K562 (cell line): ENCODE data around the gene KCNQ4. TPM values are rescaled to one million over a fixed set of nuclear protein-coding genes. Genes with fewer than 3 reads are reported as not detected.

Source experiments
- ATAC-seq: fragments of 200-7000 bp; cut with Tn5 transposase; 3 replicates; pipeline ENCODE4 v1.9.1; 2020; ENCODE audit warnings: moderate library complexity
- BruUV-seq: library from RNA; stranded (reverse); fragments of 400-500 nt; replicated peaks from 2 replicates; lab custom pipeline; 2021; lab: Mats Ljungman, UMichigan
- CTCF ChIA-PET: fragments of 300-600 bp; formaldehyde crosslinking; extraction: SDS; loops from one replicate; lab custom pipeline; 2021; ENCODE audit warnings: low intra/inter-chr PET ratio; lab: Yijun Ruan, JAX
- POLR2A ChIA-PET: fragments of 300-600, 350-650 bp; sonication (Branson Sonifier 250); formaldehyde crosslinking; extraction: SDS; loops from one replicate; lab custom pipeline; 2021; ENCODE audit warnings: antibody characterized with exemption, inconsistent platforms; lab: Yijun Ruan, JAX
- DNase-seq, 4 experiments: peaks; one replicate each; pipeline versions ENCODE4 v3.0.0 to v3.0.0-alpha.2; 2011 to 2018; ENCODE audit warnings: low spot score in 3 of 4, mixed read lengths in 3 of 4; ENCODE audit errors: extremely low read depth in 1 of 4
- FAIRE-seq: peaks from 2 replicates; lab custom pipeline; 2011; peaks lifted over from hg19 to GRCh38; lab: Jason Lieb, UNC
- H2AFZ ChIP-seq: 2 replicates; pipeline ENCODE4 v1.6.0; 2011; ENCODE audit warnings: low read depth, low read length, control low read depth, inconsistent platforms
- H3K27ac ChIP-seq: fragments of 200-600 bp; 3 replicates; pipeline ENCODE4 v1.8.0; 2011; ENCODE audit warnings: low read depth, mild to moderate bottlenecking, control low read depth, inconsistent platforms, low read length, moderate library complexity, mixed read lengths; ENCODE audit errors: extremely low read depth
- H3K27me3 ChIP-seq, 2 experiments: fragments of 300-600 bp in 1 of 2; 2 replicates in 1 of 2; 3 replicates in 1 of 2; pipeline versions ENCODE4 v1.6.0 to v1.8.0; 2011; ENCODE audit warnings: inconsistent platforms in 2 of 2, low read length in 2 of 2, mild to moderate bottlenecking in 1 of 2, mixed read lengths in 1 of 2, moderate library complexity in 1 of 2; ENCODE audit not compliant: control insufficient read depth in 2 of 2, insufficient read depth in 2 of 2
- H3K36me3 ChIP-seq: fragments of 300-600 bp; 3 replicates; pipeline ENCODE4 v1.8.0; 2011; ENCODE audit warnings: mild to moderate bottlenecking, low read length, inconsistent platforms; ENCODE audit not compliant: control insufficient read depth, insufficient read depth
- H3K4me1 ChIP-seq, 2 experiments: fragments of 200-600 bp in 1 of 2; replicated peaks in 1 of 2; 2 replicates in 1 of 2; 3 replicates in 1 of 2; pipeline versions ENCODE4 v1.5.1 to v1.8.0; 2011; ENCODE audit warnings: inconsistent platforms in 2 of 2, low read length in 2 of 2, mild to moderate bottlenecking in 1 of 2, mixed read lengths in 1 of 2, moderate library complexity in 1 of 2; ENCODE audit not compliant: control insufficient read depth in 2 of 2, insufficient read depth in 2 of 2
- H3K4me2 ChIP-seq: 2 replicates; pipeline ENCODE4 v1.6.1; 2011; ENCODE audit warnings: low read length, control low read depth, inconsistent platforms, mixed read lengths; ENCODE audit not compliant: insufficient read depth
- H3K4me3 ChIP-seq: fragments of 200-600 bp; sonication (generic), shearing (Covaris generic); 2 replicates; pipeline ENCODE4 v1.5.1; 2016; ENCODE audit warnings: control low read depth, inconsistent platforms
- H3K79me2 ChIP-seq: fragments of 200-600 bp; 3 replicates; pipeline ENCODE4 v1.8.0; 2011; ENCODE audit warnings: low read length, inconsistent platforms; ENCODE audit not compliant: control insufficient read depth, insufficient read depth
- H3K9ac ChIP-seq, 2 experiments: 2 replicates each; pipeline versions ENCODE4 v1.6.0 to v1.6.1; 2011; ENCODE audit warnings: low read depth in 2 of 2, low read length in 2 of 2, control low read depth in 1 of 2, inconsistent platforms in 1 of 2, mild to moderate bottlenecking in 1 of 2, mixed read lengths in 1 of 2; ENCODE audit not compliant: insufficient read depth in 1 of 2
- H3K9me1 ChIP-seq: one replicate; pipeline ENCODE4 v1.6.0; 2011; ENCODE audit warnings: inconsistent platforms, mild to moderate bottlenecking, low read length, moderate library complexity; ENCODE audit not compliant: control insufficient read depth, insufficient read depth
- H3K9me3 ChIP-seq: replicated peaks from 2 replicates; pipeline ENCODE4 v1.5.1; 2011; ENCODE audit warnings: low read depth, low read length, inconsistent platforms; ENCODE audit not compliant: control insufficient read depth, insufficient read depth
- H4K20me1 ChIP-seq: replicated peaks from 2 replicates; pipeline ENCODE4 v1.6.1; 2011; ENCODE audit warnings: low read length, inconsistent platforms, mixed read lengths; ENCODE audit not compliant: control insufficient read depth, insufficient read depth
- ETV6 ChIP-seq, 3 experiments: fragments of 150-350 bp in 1 of 3; sonication (generic) in 1 of 3; formaldehyde crosslinking in 1 of 3; IDR thresholded peaks; 2 replicates each; pipeline versions ENCODE4 v1.6.1 to v1.8.0; 2014 to 2022; ENCODE audit warnings: borderline replicate concordance in 2 of 3, low read depth in 2 of 3, antibody characterized with exemption in 1 of 3, low read length in 1 of 3, mild to moderate bottlenecking in 1 of 3, missing genetic modification reagents in 1 of 3
- GTF3C2 ChIP-seq: IDR thresholded peaks from 3 replicates; pipeline ENCODE4 v1.6.1; 2011; ENCODE audit warnings: borderline replicate concordance, mild to moderate bottlenecking, moderate library complexity; ENCODE audit not compliant: insufficient read length; ENCODE audit errors: extremely low read depth
- HMGXB4 ChIP-seq: sonication (generic); formaldehyde crosslinking; IDR thresholded peaks from 2 replicates; pipeline ENCODE4 v1.8.1; 2023; ENCODE audit warnings: mild to moderate bottlenecking, missing genetic modification reagents
- JUN ChIP-seq, 2 experiments: sonication (generic) in 1 of 2; formaldehyde crosslinking in 1 of 2; IDR thresholded peaks; 2 replicates each; pipeline versions ENCODE4 v1.6.1 to v1.8.0; 2012 to 2022; ENCODE audit warnings: borderline replicate concordance in 2 of 2, mild to moderate bottlenecking in 2 of 2, improper control_type of control experiment in 1 of 2, low read depth in 1 of 2, low read length in 1 of 2, missing genetic modification reagents in 1 of 2
- MEF2A ChIP-seq: IDR thresholded peaks from 2 replicates; pipeline ENCODE4 v1.6.1; 2011; ENCODE audit warnings: low read depth, mild to moderate bottlenecking, low read length, moderate library complexity; ENCODE audit not compliant: control insufficient read depth
- ZBTB12 ChIP-seq: fragments of 250-450 bp; sonication (Bioruptor Pico); IDR thresholded peaks from 2 replicates; pipeline ENCODE4 v1.4.0; 2020
- ZNF436 ChIP-seq: fragments of 250-450, 450-650 bp; sonication (Bioruptor Pico); formaldehyde crosslinking; IDR thresholded peaks from 2 replicates; pipeline ENCODE4 v1.7.0; 2020; ENCODE audit warnings: mild to moderate bottlenecking
- ZNF644 ChIP-seq: fragments of 200-800 bp; sonication (Bioruptor generic); IDR thresholded peaks from 2 replicates; pipeline ENCODE4 v1.6.1; 2016; ENCODE audit warnings: low read depth, missing genetic modification characterization, missing compliant biosample characterization
- ZNF79 ChIP-seq: fragments of 250-450 bp; sonication (Bioruptor Pico); IDR thresholded peaks from 2 replicates; pipeline ENCODE4 v1.4.0; 2020; ENCODE audit warnings: low read depth, mild to moderate bottlenecking, moderate library complexity
- WGBS: fragments of 100-300 bp; shearing (Covaris generic); methylation state at CpG from one replicate; pipeline ENCODE4 v1.1.6; 2016; ENCODE audit warnings: low coverage, mixed read lengths; ENCODE audit not compliant: insufficient coverage; ENCODE audit errors: missing lambda C conversion rate; 5-methylcytosine and 5-hydroxymethylcytosine counted together
- in situ Hi-C: fragments of 300-500 bp; cut with MboI; formaldehyde crosslinking; loops from 4 replicates; pipeline ENCODE4 v1.15.0; 2018; ENCODE audit warnings: inconsistent platforms, mixed read lengths
- intact Hi-C: fragments of 100-400 bp; cut with micrococcal nuclease; formaldehyde crosslinking; loops from 2 replicates; pipeline ENCODE4 v1.14.2; 2022
- polyA plus RNA-seq, 8 experiments: library from polyadenylated mRNA; depleted of rRNA in 4 of 8; stranded (reverse) in 5 of 8; unstranded in 3 of 8; fragments of >200 nt; fragmentation: Nextera tagmentation in 2 of 8; fragmentation: Illumina TruSeq in 1 of 8; extraction: Ambion mirVana in 2 of 8; extraction: Trizol in 1 of 8; gene quantifications; 2 replicates each; pipeline versions ENCODE4 v1.2.1 to v1.2.3, GENCODE V29; 2011 to 2014; ENCODE audit warnings: inconsistent platforms in 1 of 8, missing spikeins in 1 of 8
- total RNA-seq, 7 experiments: library from RNA; depleted of rRNA in 6 of 7; stranded (reverse); fragments of >200 nt in 6 of 7; fragmentation: Illumina TruSeq in 2 of 7; extraction: Trizol in 2 of 7; gene quantifications; 2 replicates each; pipeline versions ENCODE4 v1.2.1 to v1.2.3, GENCODE V29; 2011 to 2021; ENCODE audit warnings: low replicate concordance in 1 of 7

KCNQ4 gene
- total and polyA plus RNA-seq, 9 of the 15 experiments (the other 6 are each of a cell fraction or from before 2014, with no cell fraction given) = 0.07 to 4.1 (median 0.79) TPM

DNA sequence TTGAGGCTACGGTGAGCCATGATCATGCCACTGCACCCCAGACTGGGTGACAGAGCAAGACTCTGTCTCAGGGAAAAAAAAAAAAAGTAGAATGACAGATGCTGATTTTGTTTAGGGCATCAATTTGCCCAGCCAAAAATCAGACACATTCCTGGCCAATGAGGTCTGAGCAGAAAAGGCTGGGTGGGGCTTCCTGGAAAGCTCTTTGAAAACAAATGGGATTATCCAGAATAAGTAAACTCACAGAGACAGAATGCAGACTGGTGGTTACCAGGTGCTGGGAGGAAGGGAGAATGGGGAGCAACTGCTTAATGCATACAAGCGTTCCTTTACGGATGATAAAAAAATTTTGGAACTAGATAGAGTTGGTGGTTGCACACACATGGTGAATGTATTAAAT, 88.7 kb downstream of the KCNQ4 start:
- intact Hi-C loops (no loop called here), in situ Hi-C loops (no loop called here)
- Histone ChIP-seq H3K9ac (no peak overlapping the region), H3K4me2 (no peak overlapping the region), H3K4me1 (peaks cover 36 to 43% of the 10 kb centered on the region in 2 experiments), H3K36me3 (no peaks in the 10 kb centered on the region), H3K27me3 (no peaks in the 10 kb centered on the region; a peak in 1 of 5 replicates), H2AFZ (no peak overlapping the region), H3K9me3 (peaks cover 4% of the 10 kb centered on the region; the same call in 1 of the 2 replicates), H3K4me3 (no peak overlapping the region), H3K27ac (no peak overlapping the region), H3K79me2 (no peaks in the 10 kb centered on the region), H4K20me1 (no peaks in the 10 kb centered on the region), H3K9me1 (no peaks in the 10 kb centered on the region)
- 50% methylated on average over 3 of the region's 3 CpGs for WGBS
- DNase-seq (peak in 1 of 4 experiments; percentile 11), ATAC-seq (no peak), FAIRE-seq (no peak)
- no peak for TF ChIP-seq MEF2A
- TF ChIP-seq JUN (IDR thresholded peaks at IDR 0.05; ENCODE audit: borderline replicate concordance, low read depth, low read length) = no peak
- no peak for TF ChIP-seq JUN (CRISPR knock-in tag; IDR thresholded peaks at IDR 0.05; ENCODE audit: borderline replicate concordance)
- no peak for TF ChIP-seq ZNF436 (CRISPR knock-in tag)
- no peak for TF ChIP-seq ETV6 (IDR thresholded peaks at IDR 0.05; ENCODE audit: borderline replicate concordance in 1 of 2, low read depth in 2 of 2, low read length in 1 of 2)
- TF ChIP-seq ETV6 (CRISPR knock-in tag; IDR thresholded peaks at IDR 0.05; ENCODE audit: borderline replicate concordance) = no peak
- TF ChIP-seq ZNF79 (CRISPR knock-in tag) = no peak
- TF ChIP-seq ZNF644 (tag) = no peak
- no peak for TF ChIP-seq GTF3C2
- TF ChIP-seq HMGXB4 (CRISPR knock-in tag) = no peak
- TF ChIP-seq ZBTB12 = no peak
- POLR2A ChIA-PET = interaction anchor here (0.6 to 0.9 kb wide), 3 partner anchors 8 to 75 kb away, joined by 3 to 6 read pairs (median 3); no protein-coding TSS in a partner anchor
- BruUV-seq = no TSS peak
- CTCF ChIA-PET = no interaction called here
